K562 (cell line): ENCODE measurements around the gene SBNO1. TPM values are rescaled to one million over a fixed set of nuclear protein-coding genes. Genes with fewer than 3 reads are reported as not detected.
A peak's percentile ranks its signal among the peaks of the same experiment; 100 is the strongest.

Experiments
- ATAC-seq: fragments of 200-7000 bp; cut with Tn5 transposase; 3 replicates; pipeline ENCODE4 v1.9.1; 2020; ENCODE audit warnings: moderate library complexity
- BruUV-seq: library from RNA; stranded (reverse); fragments of 400-500 nt; replicated peaks from 2 replicates; lab custom pipeline; 2021; lab: Mats Ljungman, UMichigan
- CTCF ChIA-PET: fragments of 300-600 bp; formaldehyde crosslinking; extraction: SDS; loops from one replicate; lab custom pipeline; 2021; ENCODE audit warnings: low intra/inter-chr PET ratio; lab: Yijun Ruan, JAX
- POLR2A ChIA-PET: fragments of 300-600, 350-650 bp; sonication (Branson Sonifier 250); formaldehyde crosslinking; extraction: SDS; loops from one replicate; lab custom pipeline; 2021; ENCODE audit warnings: antibody characterized with exemption, inconsistent platforms; lab: Yijun Ruan, JAX
- DNase-seq, 4 experiments: peaks; one replicate each; pipeline versions ENCODE4 v3.0.0 to v3.0.0-alpha.2; 2011 to 2018; ENCODE audit warnings: low spot score in 3 of 4, mixed read lengths in 3 of 4; ENCODE audit errors: extremely low read depth in 1 of 4
- FAIRE-seq: peaks from 2 replicates; lab custom pipeline; 2011; peaks lifted over from hg19 to GRCh38; lab: Jason Lieb, UNC
- H2AFZ ChIP-seq: 2 replicates; pipeline ENCODE4 v1.6.0; 2011; ENCODE audit warnings: low read depth, low read length, control low read depth, inconsistent platforms
- H3K27ac ChIP-seq: fragments of 200-600 bp; 3 replicates; pipeline ENCODE4 v1.8.0; 2011; ENCODE audit warnings: low read depth, mild to moderate bottlenecking, control low read depth, inconsistent platforms, low read length, moderate library complexity, mixed read lengths; ENCODE audit errors: extremely low read depth
- H3K27me3 ChIP-seq, 2 experiments: fragments of 300-600 bp in 1 of 2; 2 replicates in 1 of 2; 3 replicates in 1 of 2; pipeline versions ENCODE4 v1.6.0 to v1.8.0; 2011; ENCODE audit warnings: inconsistent platforms in 2 of 2, low read length in 2 of 2, mild to moderate bottlenecking in 1 of 2, mixed read lengths in 1 of 2, moderate library complexity in 1 of 2; ENCODE audit not compliant: control insufficient read depth in 2 of 2, insufficient read depth in 2 of 2
- H3K36me3 ChIP-seq: fragments of 300-600 bp; 3 replicates; pipeline ENCODE4 v1.8.0; 2011; ENCODE audit warnings: mild to moderate bottlenecking, low read length, inconsistent platforms; ENCODE audit not compliant: control insufficient read depth, insufficient read depth
- H3K4me1 ChIP-seq, 2 experiments: fragments of 200-600 bp in 1 of 2; replicated peaks in 1 of 2; 2 replicates in 1 of 2; 3 replicates in 1 of 2; pipeline versions ENCODE4 v1.5.1 to v1.8.0; 2011; ENCODE audit warnings: inconsistent platforms in 2 of 2, low read length in 2 of 2, mild to moderate bottlenecking in 1 of 2, mixed read lengths in 1 of 2, moderate library complexity in 1 of 2; ENCODE audit not compliant: control insufficient read depth in 2 of 2, insufficient read depth in 2 of 2
- H3K4me2 ChIP-seq: 2 replicates; pipeline ENCODE4 v1.6.1; 2011; ENCODE audit warnings: low read length, control low read depth, inconsistent platforms, mixed read lengths; ENCODE audit not compliant: insufficient read depth
- H3K4me3 ChIP-seq: fragments of 200-600 bp; sonication (generic), shearing (Covaris generic); 2 replicates; pipeline ENCODE4 v1.5.1; 2016; ENCODE audit warnings: control low read depth, inconsistent platforms
- H3K79me2 ChIP-seq: fragments of 200-600 bp; 3 replicates; pipeline ENCODE4 v1.8.0; 2011; ENCODE audit warnings: low read length, inconsistent platforms; ENCODE audit not compliant: control insufficient read depth, insufficient read depth
- H3K9ac ChIP-seq, 2 experiments: 2 replicates each; pipeline versions ENCODE4 v1.6.0 to v1.6.1; 2011; ENCODE audit warnings: low read depth in 2 of 2, low read length in 2 of 2, control low read depth in 1 of 2, inconsistent platforms in 1 of 2, mild to moderate bottlenecking in 1 of 2, mixed read lengths in 1 of 2; ENCODE audit not compliant: insufficient read depth in 1 of 2
- H3K9me1 ChIP-seq: one replicate; pipeline ENCODE4 v1.6.0; 2011; ENCODE audit warnings: inconsistent platforms, mild to moderate bottlenecking, low read length, moderate library complexity; ENCODE audit not compliant: control insufficient read depth, insufficient read depth
- H3K9me3 ChIP-seq: replicated peaks from 2 replicates; pipeline ENCODE4 v1.5.1; 2011; ENCODE audit warnings: low read depth, low read length, inconsistent platforms; ENCODE audit not compliant: control insufficient read depth, insufficient read depth
- H4K20me1 ChIP-seq: replicated peaks from 2 replicates; pipeline ENCODE4 v1.6.1; 2011; ENCODE audit warnings: low read length, inconsistent platforms, mixed read lengths; ENCODE audit not compliant: control insufficient read depth, insufficient read depth
- CAMTA2 ChIP-seq: fragments of 250-450 bp; sonication (Bioruptor Pico); conservative IDR thresholded peaks from 2 replicates; pipeline ENCODE4 v1.5.1; 2022
- CHD1 ChIP-seq: fragments of 200-600 bp; sonication (generic); IDR thresholded peaks from one replicate; pipeline ENCODE4 v1.6.1; 2012; ENCODE audit warnings: mild to moderate bottlenecking, moderate library complexity, low read length, inconsistent platforms
- NFIC ChIP-seq: fragments of 450-650 bp; IDR thresholded peaks from 2 replicates; pipeline ENCODE4 v1.6.1; 2017; ENCODE audit warnings: mild to moderate bottlenecking, inconsistent platforms
- ZFPM2 ChIP-seq: fragments of 250-450 bp; sonication (Bioruptor Pico); IDR thresholded peaks from 2 replicates; pipeline ENCODE4 v1.5.1; 2022; ENCODE audit warnings: mild to moderate bottlenecking
- WGBS: fragments of 100-300 bp; shearing (Covaris generic); methylation state at CpG from one replicate; pipeline ENCODE4 v1.1.6; 2016; ENCODE audit warnings: low coverage, mixed read lengths; ENCODE audit not compliant: insufficient coverage; ENCODE audit errors: missing lambda C conversion rate; 5-methylcytosine and 5-hydroxymethylcytosine counted together
- in situ Hi-C: fragments of 300-500 bp; cut with MboI; formaldehyde crosslinking; loops from 4 replicates; pipeline ENCODE4 v1.15.0; 2018; ENCODE audit warnings: inconsistent platforms, mixed read lengths
- intact Hi-C: fragments of 100-400 bp; cut with micrococcal nuclease; formaldehyde crosslinking; loops from 2 replicates; pipeline ENCODE4 v1.14.2; 2022
- polyA plus RNA-seq, 8 experiments: library from polyadenylated mRNA; depleted of rRNA in 4 of 8; stranded (reverse) in 5 of 8; unstranded in 3 of 8; fragments of >200 nt; fragmentation: Nextera tagmentation in 2 of 8; fragmentation: Illumina TruSeq in 1 of 8; extraction: Ambion mirVana in 2 of 8; extraction: Trizol in 1 of 8; gene quantifications; 2 replicates each; pipeline versions ENCODE4 v1.2.1 to v1.2.3, GENCODE V29; 2011 to 2014; ENCODE audit warnings: inconsistent platforms in 1 of 8, missing spikeins in 1 of 8
- total RNA-seq, 7 experiments: library from RNA; depleted of rRNA in 6 of 7; stranded (reverse); fragments of >200 nt in 6 of 7; fragmentation: Illumina TruSeq in 2 of 7; extraction: Trizol in 2 of 7; gene quantifications; 2 replicates each; pipeline versions ENCODE4 v1.2.1 to v1.2.3, GENCODE V29; 2011 to 2021; ENCODE audit warnings: low replicate concordance in 1 of 7

Gene SBNO1
- total and polyA plus RNA-seq, 9 of the 15 experiments (the other 6 are each of a cell fraction or from before 2014, with no cell fraction given) = 14.9 to 77.1 (median 35.9) TPM

DNA sequence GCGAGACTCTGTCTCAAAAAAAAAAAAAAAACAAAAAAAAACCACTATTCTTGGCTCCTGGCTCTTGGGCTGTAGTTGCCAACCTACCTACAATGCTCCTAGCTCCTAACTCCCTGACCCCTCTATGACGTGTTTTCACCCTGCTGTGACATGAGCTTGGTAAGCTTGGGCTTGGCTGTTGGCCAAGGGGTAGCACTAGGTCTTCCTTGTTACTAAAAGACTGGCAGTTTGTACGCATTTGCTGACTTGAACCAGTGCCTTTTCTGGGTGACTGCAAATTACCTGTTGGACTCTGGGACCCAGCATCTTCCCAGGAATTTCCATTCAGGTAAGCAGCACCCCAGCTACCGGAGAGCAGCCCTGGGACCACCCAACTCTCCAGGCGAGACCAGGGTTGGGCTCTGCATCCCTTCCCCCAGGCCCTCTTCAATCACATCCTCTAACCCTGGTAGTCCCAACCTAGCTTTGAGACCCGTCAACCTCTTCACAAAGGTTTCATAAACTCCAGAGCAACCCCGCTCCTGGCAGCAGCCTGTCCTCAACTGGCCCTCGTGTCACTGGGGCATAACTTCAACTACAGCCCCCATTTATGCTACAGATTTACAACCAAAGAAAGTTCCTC, 101.3 kb downstream of the SBNO1 start:
- Histone ChIP-seq H3K27me3 (no peaks in the 10 kb centered on the region), H3K9me3 (no peaks in the 10 kb centered on the region), H3K4me2 (no peak overlapping the region), H3K4me1 (peaks cover 5 to 18% of the 10 kb centered on the region in 2 experiments; a peak in 4 of 5 replicates), H3K9ac (0 out of 4 replicates have a peak overlapping the region, but pooled peaks of 1 of the 2 experiments have one; percentile 35), H3K4me3 (no peak overlapping the region), H3K9me1 (no peaks in the 10 kb centered on the region), H3K27ac (no peak overlapping the region), H3K79me2 (peaks cover 6% of the 10 kb centered on the region; the same call in 1 of the 3 replicates), H3K36me3 (peaks cover 71% of the 10 kb centered on the region), H2AFZ (no peak overlapping the region), H4K20me1 (no peaks in the 10 kb centered on the region)
- ChIA-PET POLR2A (interaction anchor here (0.6 to 0.8 kb wide), 3 partner anchors 9 to 30 kb away, joined by 3 to 5 read pairs (median 4); partner anchors contain the start of genes MPHOSPH9 and MTRFR), CTCF (no interaction called here)
- BruUV-seq = no TSS peak
- FAIRE-seq (no peak), ATAC-seq (no peak), DNase-seq (no peak)
- intact Hi-C loops = no loop called here
- TF ChIP-seq CAMTA2 (CRISPR knock-in tag) (no peak), NFIC (0 out of 2 replicates have a peak, but pooled peaks have one; percentile 25)
- WGBS = 84% methylated on average over 7 of the region's 8 CpGs
- in situ Hi-C loops = no loop called here

DNA sequence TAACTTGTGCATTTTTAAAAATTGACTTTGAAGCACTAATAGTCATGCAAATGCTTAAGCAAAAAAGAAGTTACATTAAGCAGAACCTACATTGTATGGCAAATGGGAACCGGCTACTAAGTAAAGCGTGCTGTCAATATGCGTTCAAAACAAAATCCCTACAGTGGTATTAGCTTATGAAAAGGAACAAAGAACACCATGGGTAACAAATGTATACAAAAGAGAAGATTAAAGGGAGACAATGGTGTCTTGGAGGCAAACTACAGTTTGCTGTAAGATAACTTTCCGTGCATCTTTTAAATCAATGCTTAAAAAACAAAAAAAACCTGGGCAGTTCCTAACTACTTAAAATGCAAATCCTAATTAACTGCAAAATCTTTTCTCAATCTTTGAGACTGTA, 103.5 kb downstream of the SBNO1 start:
- Histone ChIP-seq H3K27ac (no peak overlapping the region), H3K4me3 (no peak overlapping the region), H3K9ac (no peak overlapping the region), H2AFZ (no peak overlapping the region), H4K20me1 (no peaks in the 10 kb centered on the region), H3K36me3 (peaks cover 77% of the 10 kb centered on the region), H3K9me1 (no peaks in the 10 kb centered on the region), H3K79me2 (no peaks in the 10 kb centered on the region), H3K4me1 (peaks cover 4 to 5% of the 10 kb centered on the region in 2 experiments; a peak in 4 of 5 replicates), H3K27me3 (no peaks in the 10 kb centered on the region), H3K9me3 (no peaks in the 10 kb centered on the region), H3K4me2 (no peak overlapping the region)
- FAIRE-seq (peak; percentile 6), ATAC-seq (no peak), DNase-seq (no peak)
- ChIA-PET POLR2A (no interaction called here), CTCF (no interaction called here)
- in situ Hi-C loops (no loop called here), intact Hi-C loops (no loop called here)
- 88% methylated on average over 4 of the region's 4 CpGs for whole genome bisulfite sequencing
- TSS peak; percentile 67 for BruUV-seq
- no peak for TF ChIP-seq CHD1
- no peak for TF ChIP-seq ZFPM2 (CRISPR knock-in tag)
